ENCODE results near the gene CTNND2. TPM values are rescaled to one million over a fixed set of nuclear protein-coding genes. Genes with fewer than 3 reads are reported as not detected.

Gene CTNND2
- total RNA-seq, 3 donors from 2014 or later (not counting 1 experiment from before 2014, with no cell fraction given): not detected

- no peaks in the 10 kb centered on the region for H3K36me3 ChIP-seq (ENCODE audit: control insufficient read depth, insufficient read depth, low read length)
- H3K4me1 Mint-ChIP-seq: peaks cover 0 to 13% of the 10 kb centered on the region in 2 donors
- no peaks in the 10 kb centered on the region for H3K4me1 ChIP-seq (ENCODE audit: control insufficient read depth, insufficient read depth, low read length)
- TF ChIP-seq CTCF (IDR thresholded peaks at IDR 0.05): no peak
- ATAC-seq (no peak), DNase-seq (no peak)
- H3K9me3 Mint-ChIP-seq: peaks cover 3 to 4% of the 10 kb centered on the region in 2 donors
- H3K27me3 Mint-ChIP-seq (ENCODE audit: low read depth in 2 of 2): peaks cover 26 to 52% of the 10 kb centered on the region in 2 donors
- H3K27ac Mint-ChIP-seq: no peak overlapping the region
- WGBS (ENCODE audit: insufficient coverage): 3% methylated on average over 21 of the region's 23 CpGs
- no peak overlapping the region for H3K27ac ChIP-seq (ENCODE audit: low read length)
- H3K36me3 Mint-ChIP-seq: no peaks in the 10 kb centered on the region
- intact Hi-C loops (cut with micrococcal nuclease): no loop called here
- H3K4me3 ChIP-seq (ENCODE audit: low read length): no peak overlapping the region
- peaks cover 17% of the 10 kb centered on the region for H3K27me3 ChIP-seq (ENCODE audit: control insufficient read depth, insufficient read depth, low read length)
- H3K4me3 Mint-ChIP-seq: no peak overlapping the region
- H3K9me3 ChIP-seq (ENCODE audit: control insufficient read depth, insufficient read depth, low read length): no peaks in the 10 kb centered on the region
Measured at GRCh38 chr5:11903121-11903613, 1.1 kb downstream of the CTNND2 start.

- peaks cover 26 to 44% of the 10 kb centered on the region in 2 donors for H3K27me3 Mint-ChIP-seq (ENCODE audit: low read depth in 2 of 2)
- H3K27me3 ChIP-seq (ENCODE audit: control insufficient read depth, insufficient read depth, low read length): peaks cover 17% of the 10 kb centered on the region
- TF ChIP-seq CTCF (IDR thresholded peaks at IDR 0.05): no peak
- DNase-seq (no peak), ATAC-seq (no peak)
- no peak overlapping the region for H3K27ac Mint-ChIP-seq
- no peaks in the 10 kb centered on the region for H3K4me1 ChIP-seq (ENCODE audit: control insufficient read depth, insufficient read depth, low read length)
- H3K4me3 Mint-ChIP-seq: no peak overlapping the region
- 73% methylated on average over 8 of the region's 8 CpGs for WGBS (ENCODE audit: insufficient coverage)
- peaks cover 3 to 4% of the 10 kb centered on the region in 2 donors for H3K9me3 Mint-ChIP-seq
- H3K4me1 Mint-ChIP-seq: peaks cover 0 to 13% of the 10 kb centered on the region in 2 donors
- H3K36me3 Mint-ChIP-seq: no peaks in the 10 kb centered on the region
- H3K9me3 ChIP-seq (ENCODE audit: control insufficient read depth, insufficient read depth, low read length): no peaks in the 10 kb centered on the region
- intact Hi-C loops (cut with micrococcal nuclease): no loop called here
- no peak overlapping the region for H3K4me3 ChIP-seq (ENCODE audit: low read length)
- no peaks in the 10 kb centered on the region for H3K36me3 ChIP-seq (ENCODE audit: control insufficient read depth, insufficient read depth, low read length)
- no peak overlapping the region for H3K27ac ChIP-seq (ENCODE audit: low read length)
Measured at GRCh38 chr5:11902201-11902619, 2.0 kb downstream of the CTNND2 start.

- H3K36me3 ChIP-seq (ENCODE audit: control insufficient read depth, insufficient read depth, low read length): no peaks in the 10 kb centered on the region
- no peak overlapping the region for H3K27ac Mint-ChIP-seq
- no peak for DNase-seq
- H3K9me3 Mint-ChIP-seq: peaks cover 2 to 3% of the 10 kb centered on the region in 2 donors
- TF ChIP-seq CTCF (IDR thresholded peaks at IDR 0.05): no peak
- no peak overlapping the region for H3K4me3 ChIP-seq (ENCODE audit: low read length)
- H3K4me1 ChIP-seq (ENCODE audit: control insufficient read depth, insufficient read depth, low read length): no peaks in the 10 kb centered on the region
- intact Hi-C loops (cut with micrococcal nuclease): no loop called here
- H3K27me3 Mint-ChIP-seq (ENCODE audit: low read depth in 2 of 2): peaks cover 16 to 24% of the 10 kb centered on the region in 2 donors
- no peak overlapping the region for H3K4me3 Mint-ChIP-seq
- peaks cover 0 to 8% of the 10 kb centered on the region in 2 donors for H3K4me1 Mint-ChIP-seq
- no peaks in the 10 kb centered on the region for H3K9me3 ChIP-seq (ENCODE audit: control insufficient read depth, insufficient read depth, low read length)
- 82% methylated on average over 2 of the region's 2 CpGs for WGBS (ENCODE audit: insufficient coverage)
- H3K27ac ChIP-seq (ENCODE audit: low read length): no peak overlapping the region
- no peaks in the 10 kb centered on the region for H3K36me3 Mint-ChIP-seq
- ATAC-seq: no peak
- H3K27me3 ChIP-seq (ENCODE audit: control insufficient read depth, insufficient read depth, low read length): peaks cover 10% of the 10 kb centered on the region
Measured at GRCh38 chr5:11898787-11899186, 5.5 kb downstream of the CTNND2 start.

GRCh38 chr5:11897781-11898180 is 6.5 kb downstream of the CTNND2 start:
- TF ChIP-seq CTCF (IDR thresholded peaks at IDR 0.05): no peak

More at GRCh38 chr5:11897781-11898180, 6.5 kb downstream of the CTNND2 start:
- H3K36me3 ChIP-seq (ENCODE audit: control insufficient read depth, insufficient read depth, low read length): no peaks in the 10 kb centered on the region
- peaks cover 2 to 3% of the 10 kb centered on the region in 2 donors for H3K9me3 Mint-ChIP-seq
- H3K27me3 Mint-ChIP-seq (ENCODE audit: low read depth in 2 of 2): peaks cover 9 to 19% of the 10 kb centered on the region in 2 donors
- no peak overlapping the region for H3K27ac ChIP-seq (ENCODE audit: low read length)
- H3K27me3 ChIP-seq (ENCODE audit: control insufficient read depth, insufficient read depth, low read length): peaks cover 5% of the 10 kb centered on the region
- H3K4me1 ChIP-seq (ENCODE audit: control insufficient read depth, insufficient read depth, low read length): no peaks in the 10 kb centered on the region
- H3K4me3 Mint-ChIP-seq: no peak overlapping the region
- DNase-seq (no peak), ATAC-seq (no peak)
- no peaks in the 10 kb centered on the region for H3K36me3 Mint-ChIP-seq
- H3K4me1 Mint-ChIP-seq: peaks cover 0 to 3% of the 10 kb centered on the region in 2 donors
- no peak overlapping the region for H3K27ac Mint-ChIP-seq
- intact Hi-C loops (cut with micrococcal nuclease): no loop called here
- no peak overlapping the region for H3K4me3 ChIP-seq (ENCODE audit: low read length)
- H3K9me3 ChIP-seq (ENCODE audit: control insufficient read depth, insufficient read depth, low read length): no peaks in the 10 kb centered on the region
